ENCODE data around the gene PPFIA1.
A peak's percentile ranks its signal among the peaks of the same experiment; 100 is the strongest.

Gene PPFIA1

DNA sequence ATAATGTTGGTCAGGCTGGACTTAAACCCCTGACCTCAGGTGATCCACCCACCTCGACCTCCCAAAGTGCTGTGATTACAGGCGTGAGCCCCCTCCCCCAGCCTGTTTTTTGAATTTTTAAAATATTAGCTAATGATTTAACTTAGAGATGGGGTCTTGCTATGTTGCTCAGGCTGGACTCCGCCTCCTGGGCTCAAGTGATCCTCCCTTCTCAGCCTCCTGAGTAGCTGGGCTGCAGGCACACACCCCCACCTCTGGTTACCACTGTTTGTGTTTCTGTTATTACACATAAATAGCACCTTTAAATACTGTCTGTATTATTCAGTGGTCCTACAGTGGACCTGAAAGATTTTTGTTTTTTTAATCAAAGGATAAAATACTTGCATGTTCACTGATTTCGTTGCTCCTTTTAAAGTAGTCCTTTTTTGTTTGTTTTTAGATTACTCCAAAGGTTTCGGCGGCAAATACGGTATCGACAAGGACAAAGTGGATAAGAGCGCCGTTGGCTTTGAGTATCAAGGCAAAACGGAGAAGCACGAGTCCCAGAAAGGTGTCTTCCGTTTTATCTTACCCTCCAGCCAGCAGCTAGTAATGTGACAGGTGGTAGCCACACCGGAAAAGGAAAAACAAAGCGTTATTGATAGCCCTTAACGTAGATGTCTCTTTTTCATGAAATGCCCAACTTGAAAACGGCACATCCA, 149.0 kb downstream of the PPFIA1 start:
- DNase-seq: no peak

DNA sequence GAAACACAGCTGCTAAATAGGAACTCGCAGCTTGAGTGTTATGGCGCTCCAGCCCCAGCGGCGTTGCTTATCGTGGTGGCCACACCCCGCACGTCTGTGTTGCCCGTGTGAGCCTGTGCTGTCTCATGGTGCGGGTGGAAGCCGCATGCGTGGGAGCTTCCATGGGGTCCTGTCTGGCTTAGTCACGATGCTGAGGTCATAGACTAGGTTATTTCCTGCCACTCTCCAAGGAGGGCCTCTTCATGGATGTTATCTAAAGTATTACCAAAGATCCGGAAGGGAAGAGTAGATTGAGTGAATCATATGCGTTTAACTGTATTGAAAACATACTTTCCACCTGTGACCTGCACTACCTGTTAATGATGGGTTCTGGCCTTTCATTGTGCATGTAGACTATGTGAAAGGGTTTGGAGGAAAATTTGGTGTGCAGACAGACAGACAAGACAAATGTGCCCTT, 149.5 kb downstream of the PPFIA1 start:
- DNase-seq: no peak

GRCh38 chr11:70420496-70420895, 150.0 kb downstream of the PPFIA1 start:
- no peak for DNase-seq

- DNase-seq: no peak
Measured at GRCh38 chr11:70421123-70421522, 150.6 kb downstream of the PPFIA1 start.

GRCh38 chr11:70422692-70423522, 152.4 kb downstream of the PPFIA1 start:
- DNase-seq: no peak

- peak; percentile 70 for DNase-seq
Measured at GRCh38 chr11:70423523-70424505, 153.3 kb downstream of the PPFIA1 start.

DNA sequence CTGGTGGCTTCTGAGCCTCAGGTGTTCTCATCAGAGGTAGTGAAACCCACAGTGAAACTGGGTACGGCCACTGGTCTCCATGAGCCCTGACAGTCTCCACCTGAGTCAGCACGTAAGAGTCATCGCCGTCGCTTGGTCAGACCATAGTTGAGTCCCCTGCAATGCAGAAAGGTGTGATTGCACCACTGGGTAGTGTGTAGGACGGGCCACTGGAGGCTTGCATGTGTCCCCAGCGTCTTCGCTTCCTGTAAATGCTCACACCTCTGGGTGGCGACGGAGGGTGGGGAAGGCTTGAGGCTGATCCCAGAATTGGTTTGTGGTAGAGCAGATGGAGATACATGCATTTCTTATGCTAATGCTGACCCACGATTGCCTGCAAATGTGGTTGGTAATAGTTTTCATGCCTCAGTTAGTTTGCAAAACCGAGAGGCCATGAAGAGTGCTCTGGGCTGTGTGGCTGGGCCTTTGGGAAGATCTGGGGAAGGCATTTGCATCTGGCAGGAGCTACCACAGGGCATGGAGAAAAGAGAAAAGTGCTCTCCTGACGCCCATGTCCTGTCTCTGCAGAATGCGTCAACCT, 154.4 kb downstream of the PPFIA1 start:
- no peak for DNase-seq

- no peak for DNase-seq
Measured at GRCh38 chr11:70427436-70427835, 156.9 kb downstream of the PPFIA1 start.

DNA sequence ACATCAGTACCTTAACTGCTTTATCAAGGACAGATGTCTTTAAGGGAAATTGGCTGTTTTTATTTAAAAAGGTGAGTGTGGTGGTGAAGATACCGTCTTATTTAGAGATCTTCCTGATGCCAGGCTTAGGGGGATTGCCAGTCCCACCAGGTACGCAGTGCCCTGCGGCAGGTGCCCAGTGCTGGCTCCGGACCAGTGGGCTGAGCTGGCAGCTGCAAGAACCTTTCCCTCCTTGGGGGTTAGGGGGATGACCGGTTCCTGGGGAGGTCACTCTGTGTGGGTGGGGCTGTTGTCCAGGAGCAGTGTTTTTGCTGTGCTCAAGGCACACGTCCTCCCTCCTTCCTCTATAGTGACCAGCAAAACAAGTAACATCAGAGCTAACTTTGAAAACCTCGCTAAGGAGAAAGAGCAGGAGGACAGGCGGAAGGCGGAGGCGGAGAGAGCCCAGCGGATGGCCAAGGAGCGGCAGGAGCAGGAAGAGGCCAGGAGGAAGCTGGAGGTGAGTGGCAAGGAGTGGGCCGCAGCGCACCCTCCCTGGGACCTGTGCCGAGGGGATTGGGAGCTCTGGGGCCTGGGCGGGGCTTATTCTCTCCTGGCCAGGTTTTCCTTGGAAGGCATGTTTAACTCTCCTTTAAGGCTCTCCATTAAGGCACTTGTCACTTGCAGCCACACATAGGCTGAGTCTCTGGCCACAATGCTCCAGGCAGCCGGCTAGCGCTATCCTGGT, 158.4 kb downstream of the PPFIA1 start:
- no peak for DNase-seq

- DNase-seq: no peak
Measured at GRCh38 chr11:70429428-70429705, 158.9 kb downstream of the PPFIA1 start.

DNA sequence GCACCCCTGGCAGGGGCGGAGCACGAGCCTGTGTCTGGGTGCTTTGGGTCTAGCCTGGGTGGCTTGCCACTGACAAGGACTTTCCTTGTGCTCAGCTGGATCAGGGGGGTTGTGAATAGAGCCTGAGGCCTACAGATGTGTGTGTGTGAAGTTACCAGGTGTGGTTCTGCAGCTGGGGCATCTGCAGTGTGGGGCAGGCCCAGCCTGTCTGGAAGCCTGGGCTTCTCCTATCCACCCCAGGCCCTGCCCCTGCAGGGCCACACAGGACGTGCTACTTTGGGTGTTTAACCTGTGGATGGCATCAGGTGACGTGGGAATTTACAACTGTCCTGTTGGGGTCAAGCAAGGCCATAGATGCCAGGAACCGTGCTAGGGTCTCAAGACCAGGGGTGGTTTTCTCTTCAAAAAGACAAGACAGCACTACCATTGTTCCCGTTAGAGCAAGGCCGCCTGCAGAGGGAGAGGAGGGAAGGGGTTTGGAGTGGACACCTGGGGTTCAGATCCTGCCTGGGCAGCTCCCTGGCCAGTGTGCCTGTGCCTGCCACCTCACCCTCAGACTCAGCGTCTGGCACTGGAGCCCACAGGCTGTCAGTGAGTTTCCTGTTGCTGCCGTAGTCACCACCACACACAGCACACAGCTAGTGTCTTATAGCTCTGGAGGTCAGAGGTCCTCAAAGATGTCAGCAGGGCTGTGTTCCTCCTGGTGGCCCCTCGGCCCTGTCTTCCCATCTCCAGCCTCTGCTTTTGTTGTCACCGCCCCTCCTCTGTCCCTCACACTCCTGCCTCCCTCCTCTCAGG, 159.4 kb downstream of the PPFIA1 start:
- DNase-seq: no peak

DNA sequence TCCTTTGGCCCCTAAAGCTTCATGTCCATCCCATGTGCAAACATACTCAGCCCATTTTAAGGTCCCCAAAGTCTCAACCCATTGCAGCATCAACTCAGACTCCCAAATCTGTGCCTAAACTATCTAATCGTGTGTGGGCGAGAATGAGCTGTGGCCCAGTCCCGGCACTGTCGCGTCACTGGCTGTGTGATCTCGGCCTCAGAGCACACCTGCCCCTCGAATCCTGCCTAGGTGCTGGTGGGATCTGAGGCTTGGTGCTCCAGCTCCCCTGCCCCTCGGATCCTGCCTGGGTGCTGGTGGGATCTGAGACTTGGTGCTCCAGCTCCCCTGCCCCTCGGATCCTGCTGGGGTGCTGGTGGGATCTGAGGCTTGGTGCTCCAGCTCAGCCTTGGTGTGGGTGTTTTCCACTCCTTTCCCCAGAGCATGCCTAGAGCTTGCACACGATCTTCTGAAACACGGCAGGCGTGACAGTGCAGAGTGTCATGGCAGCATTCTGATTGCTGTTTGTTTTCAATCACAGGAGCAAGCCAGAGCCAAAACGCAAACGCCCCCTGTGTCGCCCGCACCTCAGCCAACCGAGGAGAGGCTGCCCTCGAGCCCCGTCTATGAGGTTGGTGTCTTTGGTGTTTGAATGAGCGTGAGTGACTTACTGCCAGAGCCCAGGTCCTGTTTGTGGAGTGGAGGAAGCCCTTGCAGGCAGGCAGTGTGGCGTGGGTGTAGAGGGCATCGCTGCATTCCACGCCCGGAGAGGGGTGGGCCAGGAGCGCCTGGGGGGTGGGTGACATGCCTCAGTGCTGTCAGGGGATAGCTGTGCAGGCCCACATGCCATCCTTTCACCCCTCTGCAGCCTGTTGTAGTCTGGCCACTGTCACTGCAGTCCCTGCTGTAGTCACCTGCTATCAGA, 160.4 kb downstream of the PPFIA1 start:
- DNase-seq: no peak

GRCh38 chr11:70431611-70432010, 161.1 kb downstream of the PPFIA1 start:
- no peak for DNase-seq

- DNase-seq: no peak
Measured at GRCh38 chr11:70432065-70432464, 161.6 kb downstream of the PPFIA1 start.

DNA sequence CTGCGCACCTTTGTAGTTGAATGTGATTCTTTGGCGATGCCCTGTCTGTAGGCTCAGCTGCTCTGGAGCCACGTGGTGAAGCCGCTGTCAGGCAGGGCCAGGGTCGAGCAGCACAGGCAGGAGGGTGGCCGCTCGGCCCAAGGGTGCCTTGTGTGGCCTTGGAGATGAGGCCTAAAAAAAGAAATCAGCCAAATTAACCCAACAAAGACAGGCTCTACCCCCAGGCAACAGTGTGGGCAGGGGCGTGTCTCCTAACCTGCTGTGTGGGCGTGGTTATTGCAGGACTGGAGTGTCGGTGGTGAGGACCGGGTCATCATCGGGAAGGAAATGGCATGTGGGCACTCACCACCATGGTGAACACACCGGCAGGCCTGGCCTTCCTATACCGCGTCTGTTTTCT, 162.1 kb downstream of the PPFIA1 start:
- no peak for DNase-seq

DNA sequence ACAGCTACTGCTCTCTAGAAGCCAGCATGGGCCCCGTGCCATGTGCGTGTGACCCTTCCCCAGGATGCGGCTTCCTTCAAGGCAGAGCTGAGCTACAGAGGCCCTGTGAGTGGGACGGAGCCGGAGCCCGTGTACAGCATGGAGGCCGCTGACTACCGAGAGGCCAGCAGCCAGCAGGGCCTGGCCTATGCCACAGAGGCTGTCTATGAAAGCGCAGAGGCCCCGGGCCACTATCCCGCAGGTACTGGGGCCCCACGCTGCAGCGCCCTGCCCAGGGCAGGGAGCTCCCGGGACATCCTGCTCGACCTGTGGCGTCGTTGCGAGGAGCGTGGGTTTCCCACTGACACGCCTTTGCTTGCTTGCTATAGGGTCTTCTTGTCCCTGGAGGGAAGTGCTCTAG, 162.5 kb downstream of the PPFIA1 start:
- DNase-seq: no peak

GRCh38 chr11:70433526-70433925, 163.0 kb downstream of the PPFIA1 start:
- no peak for DNase-seq
